Hepatocyte (in vitro differentiated cells): Measurements from ENCODE around the gene ZDHHC5. TPM values are rescaled to one million over a fixed set of nuclear protein-coding genes. Genes with fewer than 3 reads are reported as not detected.
"Not testable (repeated sequence)": the region's sequence is repeated elsewhere in the genome, so short reads cannot be mapped to it uniquely, and the experiment has no call there.

Source experiments
- DNase-seq: peaks from one replicate; pipeline ENCODE4 v3.0.0-alpha.2; 2016; ENCODE audit warnings: low spot score
- H2AFZ ChIP-seq: fragments of 200-600 bp; sonication (generic); 2 replicates; pipeline ENCODE4 v1.6.0; 2016; ENCODE audit warnings: antibody characterized with exemption, mild to moderate bottlenecking
- H3K27ac ChIP-seq: fragments of 200-600 bp; sonication (generic); 2 replicates; pipeline ENCODE4 v1.5.1; 2016; ENCODE audit warnings: mild to moderate bottlenecking
- H3K27me3 ChIP-seq: fragments of 200-600 bp; sonication (generic); 2 replicates; pipeline ENCODE4 v1.6.1; 2016
- H3K36me3 ChIP-seq: fragments of 200-600 bp; sonication (generic); replicated peaks from 2 replicates; pipeline ENCODE4 v1.5.1; 2016; ENCODE audit warnings: low read depth; ENCODE audit not compliant: insufficient read depth
- H3K4me1 ChIP-seq: fragments of 200-600 bp; sonication (generic); 2 replicates; pipeline ENCODE4 v1.5.1; 2016; ENCODE audit warnings: mild to moderate bottlenecking, moderate library complexity; ENCODE audit not compliant: insufficient read depth
- H3K4me2 ChIP-seq: fragments of 200-600 bp; sonication (generic); 2 replicates; pipeline ENCODE4 v1.6.0; 2016
- H3K4me3 ChIP-seq: fragments of 200-600 bp; sonication (generic); 2 replicates; pipeline ENCODE4 v1.5.1; 2016; ENCODE audit warnings: mild to moderate bottlenecking
- H3K79me2 ChIP-seq: fragments of 200-600 bp; sonication (generic); 2 replicates; pipeline ENCODE4 v1.6.0; 2017; ENCODE audit warnings: mild to moderate bottlenecking
- H3K9me2 ChIP-seq: fragments of 200-600 bp; sonication (generic); replicated peaks from 2 replicates; pipeline ENCODE4 v1.6.0; 2017; ENCODE audit warnings: mild to moderate bottlenecking; ENCODE audit not compliant: insufficient read depth
- H3K9me3 ChIP-seq: fragments of 200-600 bp; sonication (generic); 2 replicates; pipeline ENCODE4 v1.5.1; 2016; ENCODE audit warnings: low read depth, mild to moderate bottlenecking
- H4K20me1 ChIP-seq: fragments of 200-600 bp; sonication (generic); 2 replicates; pipeline ENCODE4 v1.6.0; 2016; ENCODE audit warnings: mild to moderate bottlenecking; ENCODE audit not compliant: insufficient read depth, poor library complexity, severe bottlenecking
- EZH2 ChIP-seq: fragments of 200-600 bp; sonication (generic); IDR thresholded peaks from 2 replicates; pipeline ENCODE4 v1.6.1; 2016; ENCODE audit warnings: antibody characterized with exemption, mild to moderate bottlenecking, borderline replicate concordance
- EZH2phosphoT487 ChIP-seq: fragments of 200-600 bp; sonication (generic); IDR thresholded peaks from one replicate; pipeline ENCODE4 v1.6.1; 2018; ENCODE audit warnings: antibody characterized with exemption, mild to moderate bottlenecking, low read depth, moderate library complexity; ENCODE audit not compliant: unreplicated experiment, severe bottlenecking
- WGBS: methylation state at CpG from one replicate; pipeline ENCODE4 v1.1.6; 2016; ENCODE audit warnings: low lambda C conversion rate; ENCODE audit errors: missing lambda C conversion rate; 5-methylcytosine and 5-hydroxymethylcytosine counted together
- polyA plus RNA-seq: library from polyadenylated mRNA; unstranded; fragments of >200 nt; fragmentation: Nextera tagmentation; extraction: Ambion mirVana; gene quantifications from 2 replicates; pipeline ENCODE4 v1.2.1, GENCODE V29; 2016
- total RNA-seq: library from RNA; depleted of rRNA; stranded (reverse); fragments of >200 nt; gene quantifications from 2 replicates; pipeline ENCODE4 v1.2.3, GENCODE V29; 2014
- TF ChIP-seq, protein P1 (sequence below): fragments of 200-600 bp; sonication (generic); IDR thresholded peaks from 2 replicates; pipeline ENCODE4 v1.5.1; 2016; ENCODE audit warnings: antibody characterized with exemption, mild to moderate bottlenecking; ENCODE audit not compliant: poor library complexity

Gene ZDHHC5
- total and polyA plus RNA-seq, 2 experiments from 2014 or later, result 41.3 to 42.3 TPM

DNA sequence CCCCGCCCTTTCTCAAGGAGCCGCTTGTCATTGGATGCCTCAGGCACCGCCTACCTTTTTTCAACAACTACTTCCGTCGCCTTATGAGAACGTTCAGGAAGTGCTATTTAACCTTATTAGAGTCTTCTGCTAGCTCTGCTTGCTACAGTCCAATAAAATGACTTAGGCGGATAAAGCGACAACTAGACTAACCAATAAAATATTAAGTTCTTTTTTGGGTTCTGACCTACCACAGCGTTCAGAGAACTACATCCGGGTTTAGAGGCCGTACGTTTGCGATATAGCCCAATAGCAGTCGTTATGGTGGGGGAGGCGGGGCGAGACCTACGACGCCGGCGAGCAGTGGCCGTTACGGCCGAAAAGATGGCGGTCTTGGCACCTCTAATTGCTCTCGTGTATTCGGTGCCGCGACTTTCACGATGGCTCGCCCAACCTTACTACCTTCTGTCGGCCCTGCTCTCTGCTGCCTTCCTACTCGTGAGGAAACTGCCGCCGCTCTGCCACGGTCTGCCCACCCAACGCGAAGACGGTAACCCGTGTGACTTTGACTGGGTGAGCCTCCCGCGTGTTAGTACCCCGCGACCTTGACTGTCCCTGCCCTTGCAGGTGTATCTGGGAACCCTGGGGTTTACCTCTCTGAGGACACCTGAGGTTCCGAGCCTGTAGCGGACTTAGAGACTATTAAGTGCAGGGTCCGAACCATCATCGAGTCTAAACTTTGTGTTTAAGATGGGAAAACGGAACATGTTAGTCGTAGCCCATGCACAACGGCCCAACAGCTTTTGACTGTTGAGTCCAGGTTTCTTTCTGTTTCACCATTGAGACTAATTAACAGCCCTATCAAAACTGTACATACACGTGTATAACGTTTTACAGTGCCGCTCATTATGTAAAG, 44.6 kb downstream of the ZDHHC5 start, which contains the start of gene TMX2:
Gene TMX2, plus strand, starts transcription at position 338 of the 895 bp plus-strand sequence. Its CDS starts 26 bp downstream, at position 364.
- Histone ChIP-seq H3K4me2 (peak within 1 kb of the TSS; percentile 96), H3K9me2 (no peaks in the 10 kb centered on the region), H2AFZ (peak within 1 kb of the TSS; percentile 32), H3K79me2 (peaks cover 65% of the 10 kb centered on the region), H4K20me1 (no peaks in the 10 kb centered on the region), H3K9me3 (no peaks in the 10 kb centered on the region), H3K4me1 (peaks cover 21% of the 10 kb centered on the region), H3K27ac (peak within 1 kb of the TSS; percentile 87), H3K36me3 (no peaks in the 10 kb centered on the region), H3K4me3 (peak within 1 kb of the TSS; percentile 32), H3K27me3 (no peaks in the 10 kb centered on the region)
- WGBS, result 1% methylated on average over 53 of the region's 53 CpGs
- peak; percentile 97 for DNase-seq
- TF ChIP-seq, protein P1, sequence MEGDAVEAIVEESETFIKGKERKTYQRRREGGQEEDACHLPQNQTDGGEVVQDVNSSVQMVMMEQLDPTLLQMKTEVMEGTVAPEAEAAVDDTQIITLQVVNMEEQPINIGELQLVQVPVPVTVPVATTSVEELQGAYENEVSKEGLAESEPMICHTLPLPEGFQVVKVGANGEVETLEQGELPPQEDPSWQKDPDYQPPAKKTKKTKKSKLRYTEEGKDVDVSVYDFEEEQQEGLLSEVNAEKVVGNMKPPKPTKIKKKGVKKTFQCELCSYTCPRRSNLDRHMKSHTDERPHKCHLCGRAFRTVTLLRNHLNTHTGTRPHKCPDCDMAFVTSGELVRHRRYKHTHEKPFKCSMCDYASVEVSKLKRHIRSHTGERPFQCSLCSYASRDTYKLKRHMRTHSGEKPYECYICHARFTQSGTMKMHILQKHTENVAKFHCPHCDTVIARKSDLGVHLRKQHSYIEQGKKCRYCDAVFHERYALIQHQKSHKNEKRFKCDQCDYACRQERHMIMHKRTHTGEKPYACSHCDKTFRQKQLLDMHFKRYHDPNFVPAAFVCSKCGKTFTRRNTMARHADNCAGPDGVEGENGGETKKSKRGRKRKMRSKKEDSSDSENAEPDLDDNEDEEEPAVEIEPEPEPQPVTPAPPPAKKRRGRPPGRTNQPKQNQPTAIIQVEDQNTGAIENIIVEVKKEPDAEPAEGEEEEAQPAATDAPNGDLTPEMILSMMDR, result no peak
- TF ChIP-seq EZH2phosphoT487 (no peak), EZH2 (no peak)

DNA sequence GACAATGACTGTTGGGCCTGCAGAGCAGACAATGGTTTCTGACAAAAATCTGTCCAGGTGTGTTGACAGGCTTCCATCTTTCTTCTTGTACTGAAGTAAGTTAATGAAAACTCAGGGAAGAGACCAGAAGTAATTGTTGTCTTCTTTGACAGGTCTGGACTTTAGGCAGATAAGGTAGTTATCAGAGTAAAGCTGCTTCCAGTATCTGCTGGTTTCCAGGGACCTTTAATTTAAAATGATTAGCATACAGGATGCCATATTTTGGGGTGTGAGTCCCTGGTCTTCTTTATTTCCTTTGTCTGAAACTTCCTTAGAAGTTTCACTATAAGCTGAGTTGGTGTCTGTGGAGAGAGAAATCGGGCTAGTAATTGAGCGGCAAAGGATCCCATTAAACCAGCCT, 45.9 kb downstream of the ZDHHC5 start:
- DNase-seq, result no peak
- Histone ChIP-seq H3K9me3 (no peaks in the 10 kb centered on the region), H3K27me3 (no peaks in the 10 kb centered on the region), H3K27ac (no peak overlapping the region), H3K9me2 (no peaks in the 10 kb centered on the region), H3K4me2 (peak overlapping the region; percentile 96), H4K20me1 (no peaks in the 10 kb centered on the region), H3K4me3 (no peak overlapping the region), H3K4me1 (peaks cover 21% of the 10 kb centered on the region), H3K79me2 (peaks cover 59% of the 10 kb centered on the region), H2AFZ (no peak overlapping the region), H3K36me3 (no peaks in the 10 kb centered on the region)
- 93% methylated on average over 2 of the region's 2 CpGs for WGBS
- no peak for TF ChIP-seq EZH2phosphoT487
- TF ChIP-seq, protein P1, result no peak
- no peak for TF ChIP-seq EZH2

DNA sequence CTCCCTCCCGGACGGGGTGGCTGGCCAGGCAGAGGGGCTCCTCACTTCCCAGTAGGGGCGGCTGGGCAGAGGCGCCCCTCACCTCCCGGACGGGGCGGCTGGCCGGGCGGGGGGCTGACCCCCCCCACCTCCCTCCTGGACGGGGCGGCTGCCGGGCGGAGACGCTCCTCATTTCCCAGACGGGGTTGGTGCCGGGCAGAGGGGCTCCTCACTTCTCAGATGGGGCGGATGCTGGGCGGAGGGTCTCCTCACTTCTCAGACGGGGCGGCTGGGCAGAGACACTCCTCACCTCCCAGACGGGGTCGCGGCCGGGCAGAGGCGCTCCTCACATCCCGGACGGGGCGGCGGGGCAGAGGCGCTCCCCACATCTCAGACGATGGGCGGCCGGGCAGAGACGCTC, 48.8 kb downstream of the ZDHHC5 start:
- not testable (repeated sequence) for H3K9me3 ChIP-seq, H4K20me1 ChIP-seq, H3K4me2 ChIP-seq, H3K36me3 ChIP-seq, H2AFZ ChIP-seq, H3K4me3 ChIP-seq, DNase-seq, H3K27me3 ChIP-seq, H3K9me2 ChIP-seq, H3K27ac ChIP-seq
- H3K79me2 ChIP-seq, result peaks cover 65% of the 10 kb centered on the region
- H3K4me1 ChIP-seq, result peaks cover 14% of the 10 kb centered on the region
- WGBS, result no CpG with 5 or more reads among the region's 34 CpGs

DNA sequence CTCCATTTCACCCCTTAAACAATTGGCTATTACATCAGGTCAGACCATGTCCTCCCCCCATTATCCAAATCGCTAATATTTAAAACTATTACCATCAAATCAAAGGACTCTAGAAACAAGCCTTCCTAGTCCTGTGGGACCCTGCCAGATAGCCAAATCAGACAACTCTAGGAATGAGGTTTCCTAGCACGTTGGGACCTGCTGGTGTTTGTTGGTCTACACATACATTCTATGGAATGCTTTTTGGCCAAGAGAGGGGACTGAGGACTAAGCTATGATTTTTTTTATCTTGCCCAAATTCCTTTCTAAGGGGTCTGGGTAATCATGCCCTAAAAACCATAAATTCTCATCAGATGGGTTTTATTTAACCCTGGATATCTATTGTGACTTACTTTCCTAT, 59.3 kb downstream of the ZDHHC5 start:
- Histone ChIP-seq H3K9me2 (no peaks in the 10 kb centered on the region), H3K27ac (peak overlapping the region; percentile 27), H3K9me3 (no peaks in the 10 kb centered on the region), H2AFZ (no peak overlapping the region), H3K27me3 (no peaks in the 10 kb centered on the region), H3K4me2 (no peak overlapping the region), H3K4me3 (no peak overlapping the region), H3K4me1 (no peaks in the 10 kb centered on the region), H3K79me2 (peaks cover 85% of the 10 kb centered on the region), H3K36me3 (no peaks in the 10 kb centered on the region), H4K20me1 (peaks cover 5% of the 10 kb centered on the region)
- no peak for TF ChIP-seq EZH2
- WGBS, result 76% methylated on average over 2 of the region's 2 CpGs
- no peak for DNase-seq
